H9 (cell line): ENCODE results near the gene ALDH3A2. TPM values are rescaled to one million over a fixed set of nuclear protein-coding genes. Genes with fewer than 3 reads are reported as not detected.

Experiments
- DNase-seq: peaks from one replicate; pipeline ENCODE4 v3.0.0-alpha.2; 2017
- H2AFZ ChIP-seq: one replicate; pipeline ENCODE4 v1.6.1; 2013; ENCODE audit warnings: mild to moderate bottlenecking, low read length, control low read depth, moderate library complexity
- H2AK5ac ChIP-seq: 2 replicates; pipeline ENCODE4 v1.6.1; 2013; ENCODE audit warnings: low read length, control low read depth, mixed read lengths; ENCODE audit not compliant: insufficient read length
- H2BK120ac ChIP-seq: one replicate; pipeline ENCODE4 v1.6.1; 2013; ENCODE audit warnings: low read depth, mild to moderate bottlenecking, low read length, control low read depth, inconsistent platforms; ENCODE audit not compliant: poor library complexity, severe bottlenecking
- H2BK12ac ChIP-seq: 2 replicates; pipeline ENCODE4 v1.6.1; 2013; ENCODE audit warnings: low read length, control low read depth, mixed read lengths, low read depth; ENCODE audit not compliant: insufficient read length
- H2BK15ac ChIP-seq: 2 replicates; pipeline ENCODE4 v1.6.1; 2013; ENCODE audit warnings: low read depth, low read length, control low read depth
- H2BK20ac ChIP-seq: one replicate; pipeline ENCODE4 v1.6.1; 2013; ENCODE audit warnings: low read depth, mild to moderate bottlenecking, low read length, control low read depth, inconsistent platforms; ENCODE audit not compliant: poor library complexity, severe bottlenecking
- H2BK5ac ChIP-seq: 2 replicates; pipeline ENCODE4 v1.6.1; 2013; ENCODE audit warnings: low read length, control low read depth, mixed read lengths; ENCODE audit not compliant: insufficient read length
- H3K14ac ChIP-seq: 2 replicates; pipeline ENCODE4 v1.6.1; 2013; ENCODE audit warnings: low read length, control low read depth; ENCODE audit not compliant: insufficient read depth
- H3K18ac ChIP-seq: 2 replicates; pipeline ENCODE4 v1.6.1; 2013; ENCODE audit warnings: low read depth, mild to moderate bottlenecking, mixed read lengths, low read length, control low read depth; ENCODE audit not compliant: insufficient read length
- H3K23ac ChIP-seq: 2 replicates; pipeline ENCODE4 v1.6.1; 2013; ENCODE audit warnings: low read length, control low read depth, mixed read lengths, low read depth; ENCODE audit not compliant: insufficient read length
- H3K23me2 ChIP-seq: 2 replicates; pipeline ENCODE4 v1.6.1; 2013; ENCODE audit warnings: low read depth, mild to moderate bottlenecking, mixed read lengths, low read length, control low read depth; ENCODE audit not compliant: insufficient read length, poor library complexity, severe bottlenecking
- H3K27ac ChIP-seq: 2 replicates; pipeline ENCODE4 v1.5.1; 2013; ENCODE audit warnings: low read length, control low read depth, mixed read lengths, low read depth; ENCODE audit not compliant: insufficient read length
- H3K27me3 ChIP-seq: 2 replicates; pipeline ENCODE4 v1.6.1; 2013; ENCODE audit warnings: low read length, control low read depth, inconsistent platforms; ENCODE audit not compliant: insufficient read depth
- H3K4ac ChIP-seq: 2 replicates; pipeline ENCODE4 v1.6.1; 2013; ENCODE audit warnings: low read depth, mild to moderate bottlenecking, control low read depth, inconsistent platforms, low read length, moderate library complexity
- H3K4me1 ChIP-seq: 2 replicates; pipeline ENCODE4 v1.6.1; 2013; ENCODE audit warnings: low read length, control low read depth, inconsistent platforms; ENCODE audit not compliant: insufficient read depth
- H3K4me2 ChIP-seq: 2 replicates; pipeline ENCODE4 v1.6.1; 2013; ENCODE audit warnings: low read length, control low read depth, mixed read lengths; ENCODE audit not compliant: insufficient read length, insufficient read depth
- H3K56ac ChIP-seq: 2 replicates; pipeline ENCODE4 v1.6.1; 2013; ENCODE audit warnings: low read depth, mild to moderate bottlenecking, mixed read lengths, low read length, control low read depth; ENCODE audit not compliant: insufficient read length
- H3K79me1 ChIP-seq: 2 replicates; pipeline ENCODE4 v1.6.1; 2013; ENCODE audit warnings: low read depth, mild to moderate bottlenecking, moderate library complexity, low read length, control low read depth, inconsistent platforms; ENCODE audit not compliant: insufficient read depth, poor library complexity, severe bottlenecking
- H3K79me2 ChIP-seq: 2 replicates; pipeline ENCODE4 v1.6.1; 2013; ENCODE audit warnings: low read length, control low read depth, inconsistent platforms; ENCODE audit not compliant: insufficient read depth
- H3K9ac ChIP-seq: 2 replicates; pipeline ENCODE4 v1.6.1; 2013; ENCODE audit warnings: low read length, control low read depth, mixed read lengths; ENCODE audit not compliant: insufficient read length; ENCODE audit errors: extremely low read depth
- H3K9me3 ChIP-seq: one replicate; pipeline ENCODE4 v1.6.1; 2013; ENCODE audit warnings: low read depth, low read length, inconsistent platforms; ENCODE audit not compliant: control insufficient read depth
- H3T11ph ChIP-seq: one replicate; pipeline ENCODE4 v1.6.1; 2013; ENCODE audit warnings: mild to moderate bottlenecking, low read length, control low read depth, inconsistent platforms
- H4K20me1 ChIP-seq: one replicate; pipeline ENCODE4 v1.6.1; 2013; ENCODE audit not compliant: control insufficient read depth, insufficient read length, insufficient read depth
- H4K5ac ChIP-seq: 2 replicates; pipeline ENCODE4 v1.6.1; 2013; ENCODE audit warnings: low read depth, mild to moderate bottlenecking, mixed read lengths, low read length, control low read depth; ENCODE audit not compliant: insufficient read length
- H4K8ac ChIP-seq: replicated peaks from 2 replicates; pipeline ENCODE4 v1.6.1; 2013; ENCODE audit warnings: low read length, control low read depth, mixed read lengths, low read depth; ENCODE audit not compliant: insufficient read length
- H4K91ac ChIP-seq: 2 replicates; pipeline ENCODE4 v1.6.1; 2013; ENCODE audit warnings: low read depth, mild to moderate bottlenecking, moderate library complexity, mixed read lengths, low read length, control low read depth; ENCODE audit not compliant: insufficient read length
- H3K27ac Mint-ChIP-seq, 3 experiments: 2 replicates in 2 of 3; 3 replicates in 1 of 3; pipeline ENCODE4 v1.8.0; 2020 to 2021; ENCODE audit warnings: mixed read lengths in 3 of 3, mild to moderate bottlenecking in 1 of 3, moderate library complexity in 1 of 3
- H3K27me3 Mint-ChIP-seq: 2 replicates; pipeline ENCODE4 v1.8.0; 2021; ENCODE audit warnings: low read depth, mild to moderate bottlenecking, moderate library complexity, mixed read lengths
- H3K36me3 Mint-ChIP-seq, 3 experiments: 2 replicates in 2 of 3; 3 replicates in 1 of 3; pipeline ENCODE4 v1.8.0; 2020 to 2021; ENCODE audit warnings: low read depth in 3 of 3, mixed read lengths in 3 of 3; ENCODE audit not compliant: insufficient read depth in 1 of 3
- H3K4me1 Mint-ChIP-seq, 2 experiments: 2 replicates each; pipeline ENCODE4 v1.8.0; 2020; ENCODE audit warnings: mixed read lengths in 2 of 2
- H3K4me3 Mint-ChIP-seq, 2 experiments: 2 replicates in 1 of 2; 3 replicates in 1 of 2; pipeline ENCODE4 v1.8.0; 2020 to 2021; ENCODE audit warnings: mild to moderate bottlenecking in 2 of 2, mixed read lengths in 2 of 2, moderate library complexity in 1 of 2
- H3K9me3 Mint-ChIP-seq, 2 experiments: 2 replicates in 1 of 2; 3 replicates in 1 of 2; pipeline ENCODE4 v1.8.0; 2020; ENCODE audit warnings: mild to moderate bottlenecking in 2 of 2, mixed read lengths in 2 of 2, moderate library complexity in 1 of 2
- CTCF ChIP-seq: fragments of 200-600 bp; sonication (generic); conservative IDR thresholded peaks from 3 replicates; pipeline ENCODE4 v1.8.0; 2021; ENCODE audit warnings: antibody characterized with exemption, mild to moderate bottlenecking
- WGBS: extraction: QIAGEN DNeasy Blood & Tissue Kit; methylation state at CpG from one replicate; pipeline ENCODE4 v1.1.7; 2013; ENCODE audit warnings: missing lambda C conversion rate, low lambda C conversion rate, mixed read lengths; ENCODE audit not compliant: insufficient read length; ENCODE audit errors: extremely low coverage; 5-methylcytosine and 5-hydroxymethylcytosine counted together
- total RNA-seq: library from RNA; stranded (reverse); gene quantifications from 2 replicates; pipeline ENCODE4 v1.2.1, GENCODE V29; 2021

ALDH3A2 gene
- total RNA-seq, 1 experiment from 2014 or later = 100 TPM

GRCh38 chr17:19724501-19725420 lies 76.2 kb downstream of the ALDH3A2 start:
- no peak overlapping the region for H2AFZ ChIP-seq
- Mint-ChIP-seq H3K36me3 (no peaks in the 10 kb centered on the region), H3K27ac (no peak overlapping the region), H3K4me1 (peaks cover 0 to 8% of the 10 kb centered on the region in 2 experiments; a peak in 3 of 4 replicates), H3K9me3 (no peaks in the 10 kb centered on the region), H3K4me3 (no peak overlapping the region), H3K27me3 (peaks cover 2% of the 10 kb centered on the region)
- H4K5ac ChIP-seq = no peak overlapping the region
- no peak overlapping the region for H4K91ac ChIP-seq
- H3T11ph ChIP-seq = no peak overlapping the region
- H3K9ac ChIP-seq = no peak overlapping the region
- no peaks in the 10 kb centered on the region for H4K20me1 ChIP-seq
- no peak overlapping the region for H3K23ac ChIP-seq
- H3K27ac ChIP-seq = no peak overlapping the region
- no peaks in the 10 kb centered on the region for H3K23me2 ChIP-seq
- no peak overlapping the region for H2AK5ac ChIP-seq
- no peak overlapping the region for H2BK12ac ChIP-seq
- H2BK120ac ChIP-seq = no peak overlapping the region
- H3K4me2 ChIP-seq = no peak overlapping the region
- H3K9me3 ChIP-seq = no peaks in the 10 kb centered on the region
- H3K27me3 ChIP-seq = no peaks in the 10 kb centered on the region
- no peaks in the 10 kb centered on the region for H3K4me1 ChIP-seq
- no peak overlapping the region for H4K8ac ChIP-seq
- no peak overlapping the region for H2BK5ac ChIP-seq
- no peaks in the 10 kb centered on the region for H3K79me1 ChIP-seq
- peak; percentile 28 for DNase-seq
- TF ChIP-seq CTCF = no peak
- no peak overlapping the region for H3K4ac ChIP-seq
- WGBS = no CpG with 5 or more reads among the region's 55 CpGs
- no peak overlapping the region for H3K56ac ChIP-seq
- no peak overlapping the region for H2BK20ac ChIP-seq
- H2BK15ac ChIP-seq = no peak overlapping the region
- H3K14ac ChIP-seq = no peak overlapping the region
- H3K18ac ChIP-seq = no peak overlapping the region
- no peaks in the 10 kb centered on the region for H3K79me2 ChIP-seq
